ENCODE results near the gene FGF18. TPM values are rescaled to one million over a fixed set of nuclear protein-coding genes. Genes with fewer than 3 reads are reported as not detected.

FGF18 gene
- total and polyA plus RNA-seq, 10 of the 15 experiments (the other 5 are each of a cell fraction or from before 2014, with no cell fraction given) = 0.03 to 0.10 (median 0.06) TPM; not detected in 5

GRCh38 chr5:171424726-171425125, 5.3 kb downstream of the FGF18 start (continued):
- TF ChIP-seq CEBPZ (IDR thresholded peaks at IDR 0.05; ENCODE audit: low read depth, low read length) (no peak), ZNF24 (IDR thresholded peaks at IDR 0.05) (no peak), NR2C2 (IDR thresholded peaks at IDR 0.05; ENCODE audit: borderline replicate concordance, control insufficient read depth, insufficient read length, low read depth) (no peak), SP1 (IDR thresholded peaks at IDR 0.05; ENCODE audit: low read depth, low read length) (no peak), SREBF1 (IDR thresholded peaks at IDR 0.05; ENCODE audit: low read length) (no peak), SRF (IDR thresholded peaks at IDR 0.05; ENCODE audit: low read depth in 2 of 2, low read length in 2 of 2) (no peak), ZBED1 (IDR thresholded peaks at IDR 0.05; ENCODE audit: borderline replicate concordance) (no peak), CREB1 (IDR thresholded peaks at IDR 0.05; ENCODE audit: low read depth) (no peak)

GRCh38 chr5:171425596-171426244, 6.3 kb downstream of the FGF18 start:
- CTCF ChIA-PET = no interaction called here
- WGBS (ENCODE audit: insufficient coverage, insufficient replicate concordance, low lambda C conversion rate, missing lambda C conversion rate) = 45% methylated on average over 12 of the region's 14 CpGs
- H3K4me2 ChIP-seq (ENCODE audit: control insufficient read depth, insufficient read depth) = no peak overlapping the region
- no peak for FAIRE-seq
- H3K9ac ChIP-seq (ENCODE audit: control insufficient read depth, insufficient read depth, low read length) = no peak overlapping the region
- H3K27me3 ChIP-seq (replicated peaks in 1 of 2; ENCODE audit: control insufficient read depth in 2 of 2, insufficient read depth in 2 of 2, low read length in 1 of 2) = peaks cover 1 to 2% of the 10 kb centered on the region in 2 experiments; a peak in 3 of 4 replicates
- no TSS peak for BruUV-seq (replicated peaks)
- in situ Hi-C loops (cut with MboI) (no loop called here), intact Hi-C loops (cut with micrococcal nuclease; ENCODE audit: unreplicated experiment) (loop anchor here (10.0 kb wide), 1 partner anchor 179 kb away; no protein-coding TSS in a partner anchor)
- no peaks in the 10 kb centered on the region for H3K4me1 ChIP-seq (ENCODE audit: control insufficient read depth, insufficient read depth, low read length)
- H3K27ac ChIP-seq (ENCODE audit: control insufficient read depth, insufficient read depth) = no peak overlapping the region
- ATAC-seq = no peak
- no peaks in the 10 kb centered on the region for H4K20me1 ChIP-seq (ENCODE audit: control insufficient read depth, insufficient read depth)
- DNase-seq (ENCODE audit: low read depth, low spot score) = no peak
- no peak overlapping the region for H2AFZ ChIP-seq (ENCODE audit: control insufficient read depth, low read depth, low read length)
- H3K79me2 ChIP-seq (ENCODE audit: control insufficient read depth, insufficient read depth, low read length) = no peaks in the 10 kb centered on the region
- SMC1A ChIA-PET (ENCODE audit: uncharacterized antibody, unreplicated experiment) = no interaction called here
- H3K4me3 ChIP-seq = no peak overlapping the region
- H3K9me3 ChIP-seq (replicated peaks; ENCODE audit: control insufficient read depth, insufficient read depth, low read length) = no peaks in the 10 kb centered on the region
- H3K36me3 ChIP-seq (ENCODE audit: control insufficient read depth in 2 of 2, insufficient read depth in 2 of 2, low read length in 1 of 2) = no peaks in the 10 kb centered on the region
- RAD21 ChIA-PET (ENCODE audit: unreplicated experiment) = no interaction called here
- POLR2A ChIA-PET = interaction anchor here (0.6 kb wide), 1 partner anchor 57 kb away, joined by 4 read pairs; no protein-coding TSS in a partner anchor
- TF ChIP-seq GABPA (IDR thresholded peaks at IDR 0.05; ENCODE audit: low read depth) = no peak
- no peak for TF ChIP-seq RB1 (IDR thresholded peaks at IDR 0.05; ENCODE audit: borderline replicate concordance)
- TF ChIP-seq ZBTB11 (CRISPR knock-in tag; IDR thresholded peaks at IDR 0.05) = no peak
- TF ChIP-seq TAF1 (IDR thresholded peaks at IDR 0.05; ENCODE audit: borderline replicate concordance, low read depth, low read length) = no peak
